CD14-positive monocyte (primary cell): ENCODE measurements around the gene TPM2. TPM values are rescaled to one million over a fixed set of nuclear protein-coding genes. Genes with fewer than 3 reads are reported as not detected.
A peak's percentile ranks its signal among the peaks of the same experiment; 100 is the strongest.

Experiments
- DNase-seq, 3 donors: peaks; one replicate each; pipeline ENCODE4 v3.0.0-alpha.2; 2011 to 2022
- H2AFZ ChIP-seq: 2 replicates; pipeline ENCODE4 v1.6.0; 2012; ENCODE audit warnings: mild to moderate bottlenecking, low read depth, low read length, inconsistent platforms; ENCODE audit not compliant: insufficient read depth, poor library complexity, severe bottlenecking
- H3K27ac ChIP-seq, 2 donors: 1 replicate in 1 of 2; 2 replicates in 1 of 2; pipeline ENCODE4 v1.5.1; 2012 to 2013; ENCODE audit warnings: low read length in 2 of 2, control low read depth in 1 of 2, inconsistent platforms in 1 of 2, low read depth in 1 of 2, mild to moderate bottlenecking in 1 of 2
- H3K27me3 ChIP-seq, 2 donors: one replicate each; pipeline versions ENCODE4 v1.6.0 to v1.6.1; 2011 to 2013; ENCODE audit warnings: low read length in 2 of 2; ENCODE audit not compliant: control insufficient read depth in 2 of 2, insufficient read depth in 2 of 2
- H3K36me3 ChIP-seq, 2 donors: replicated peaks in 1 of 2; 1 replicate in 1 of 2; 2 replicates in 1 of 2; pipeline versions ENCODE4 v1.5.1 to v1.6.1; 2012 to 2013; ENCODE audit warnings: low read length in 2 of 2, control low read depth in 1 of 2, inconsistent platforms in 1 of 2, mild to moderate bottlenecking in 1 of 2; ENCODE audit not compliant: insufficient read depth in 2 of 2, control insufficient read depth in 1 of 2
- H3K4me1 ChIP-seq, 2 donors: 1 replicate in 1 of 2; 2 replicates in 1 of 2; pipeline versions ENCODE4 v1.5.1 to v1.6.1; 2012 to 2013; ENCODE audit warnings: low read length in 2 of 2, control low read depth in 1 of 2, inconsistent platforms in 1 of 2, mild to moderate bottlenecking in 1 of 2, moderate library complexity in 1 of 2; ENCODE audit not compliant: insufficient read depth in 2 of 2, control insufficient read depth in 1 of 2
- H3K4me2 ChIP-seq: replicated peaks from 2 replicates; pipeline ENCODE3; 2012; ENCODE audit warnings: low read length, moderate library complexity, mild to moderate bottlenecking; ENCODE audit not compliant: poor library complexity, severe bottlenecking; ENCODE audit errors: extremely low read depth
- H3K4me3 ChIP-seq, 3 experiments: fragments of 200-600 bp in 1 of 3; sonication (generic) in 1 of 3; replicated peaks in 1 of 3; 1 replicate in 2 of 3; 2 replicates in 1 of 3; pipeline ENCODE4 v1.5.1; 2011 to 2013; ENCODE audit warnings: low read length in 3 of 3, mild to moderate bottlenecking in 3 of 3, control low read depth in 2 of 3, low read depth in 2 of 3, inconsistent platforms in 1 of 3, moderate library complexity in 1 of 3
- H3K79me2 ChIP-seq: 2 replicates; pipeline ENCODE4 v1.6.0; 2012; ENCODE audit warnings: mild to moderate bottlenecking, control low read depth, inconsistent platforms, low read length, moderate library complexity; ENCODE audit not compliant: insufficient read depth
- H3K9ac ChIP-seq: 2 replicates; pipeline ENCODE4 v1.6.0; 2017; ENCODE audit warnings: low read length, mild to moderate bottlenecking; ENCODE audit not compliant: insufficient read depth, poor library complexity, severe bottlenecking
- H3K9me3 ChIP-seq, 2 donors: replicated peaks in 1 of 2; 1 replicate in 1 of 2; 2 replicates in 1 of 2; pipeline versions ENCODE4 v1.5.1 to v1.6.1; 2012 to 2013; ENCODE audit warnings: low read length in 2 of 2, control low read depth in 1 of 2; ENCODE audit not compliant: control insufficient read depth in 1 of 2, insufficient read depth in 1 of 2
- H4K20me1 ChIP-seq: 2 replicates; pipeline ENCODE4 v1.6.0; 2012; ENCODE audit warnings: mild to moderate bottlenecking, low read length, control low read depth, moderate library complexity; ENCODE audit not compliant: insufficient read depth
- H3K27ac Mint-ChIP-seq, 7 donors: one replicate each; pipeline ENCODE4 v1.8.0; 2020; ENCODE audit warnings: mild to moderate bottlenecking in 7 of 7, mixed read lengths in 7 of 7, moderate library complexity in 6 of 7, inconsistent platforms in 2 of 7
- H3K27me3 Mint-ChIP-seq, 3 donors: one replicate each; pipeline ENCODE4 v1.8.0; 2021 to 2022; ENCODE audit warnings: low read depth in 3 of 3, mild to moderate bottlenecking in 3 of 3, mixed read lengths in 3 of 3, moderate library complexity in 3 of 3, inconsistent platforms in 1 of 3
- H3K36me3 Mint-ChIP-seq, 2 donors: one replicate each; pipeline ENCODE4 v1.8.0; 2020; ENCODE audit warnings: mixed read lengths in 2 of 2, inconsistent platforms in 1 of 2, mild to moderate bottlenecking in 1 of 2
- H3K4me1 Mint-ChIP-seq: one replicate; pipeline ENCODE4 v1.8.0; 2020; ENCODE audit warnings: mild to moderate bottlenecking, mixed read lengths
- H3K4me3 Mint-ChIP-seq, 2 donors: one replicate each; pipeline ENCODE4 v1.8.0; 2020; ENCODE audit warnings: mild to moderate bottlenecking in 2 of 2, mixed read lengths in 2 of 2, moderate library complexity in 1 of 2
- H3K9me3 Mint-ChIP-seq, 7 donors: one replicate each; pipeline ENCODE4 v1.8.0; 2020 to 2022; ENCODE audit warnings: mixed read lengths in 7 of 7, mild to moderate bottlenecking in 6 of 7, moderate library complexity in 6 of 7, inconsistent platforms in 2 of 7
- CTCF ChIP-seq: fragments of 200-600 bp; IDR thresholded peaks from one replicate; pipeline ENCODE4 v1.8.0; 2022; ENCODE audit warnings: antibody characterized with exemption, mild to moderate bottlenecking
- WGBS: methylation state at CpG from one replicate; pipeline ENCODE4 v1.1.5; 2013; ENCODE audit warnings: missing lambda C conversion rate; ENCODE audit not compliant: insufficient coverage; 5-methylcytosine and 5-hydroxymethylcytosine counted together
- intact Hi-C, 2 donors: fragments of 100-400 bp; cut with micrococcal nuclease; formaldehyde crosslinking; loops; one replicate each; pipeline versions ENCODE4 v1.15.0 to v1.15.1; 2023
- polyA plus RNA-seq, 3 donors: library from polyadenylated mRNA; depleted of rRNA in 1 of 3; unstranded in 2 of 3; stranded (reverse) in 1 of 3; fragments of 300-500 nt in 2 of 3; fragments of >200 nt in 1 of 3; fragmentation: Illumina TruSeq in 2 of 3; gene quantifications; 1 replicate in 2 of 3; 2 replicates in 1 of 3; pipeline ENCODE4 v1.2.3, GENCODE V29; 2012 to 2021

Gene TPM2
- polyA plus RNA-seq, 3 donors, result 7.7 TPM; not detected in 2

DNA sequence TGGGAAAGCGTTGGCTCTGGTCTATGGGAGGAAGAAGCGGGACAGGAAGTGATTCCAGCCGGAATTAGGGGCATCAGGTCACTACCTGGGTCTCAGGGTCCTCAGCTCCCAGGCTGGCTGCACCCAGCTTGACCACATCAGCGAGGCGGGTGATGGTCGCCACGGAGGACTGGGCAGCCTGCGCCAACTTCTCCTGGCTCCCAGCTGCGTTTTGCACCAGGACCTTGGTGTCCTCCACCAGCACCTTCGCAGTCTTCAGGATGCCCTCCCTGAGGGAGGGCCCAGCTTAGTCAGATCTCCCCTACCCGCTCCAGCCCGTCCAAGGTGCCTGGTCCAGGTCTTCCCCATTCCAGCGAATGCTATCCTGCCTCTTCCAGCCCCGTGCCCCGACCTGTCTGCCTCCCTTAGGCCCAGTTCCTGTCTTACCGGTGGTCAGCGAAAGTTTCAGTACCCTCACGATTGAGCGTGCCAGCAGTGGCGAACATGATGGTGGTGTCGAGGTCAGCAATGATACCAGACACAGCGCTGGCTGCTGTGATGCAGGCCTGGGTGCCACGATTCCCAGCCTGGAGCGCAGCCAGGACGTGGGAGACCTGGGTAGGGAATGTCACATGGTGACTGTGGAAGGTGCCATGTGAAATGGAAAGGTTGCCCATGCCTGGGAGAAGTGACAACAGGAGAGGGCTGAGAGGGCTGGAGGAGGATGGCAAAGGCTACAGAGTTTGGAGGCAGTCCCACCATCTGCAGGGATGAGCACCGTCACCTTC is 14.4 kb upstream of the TPM2 start:
- Histone ChIP-seq H3K9ac (no peak overlapping the region), H3K27me3 (no peaks in the 10 kb centered on the region)

DNA sequence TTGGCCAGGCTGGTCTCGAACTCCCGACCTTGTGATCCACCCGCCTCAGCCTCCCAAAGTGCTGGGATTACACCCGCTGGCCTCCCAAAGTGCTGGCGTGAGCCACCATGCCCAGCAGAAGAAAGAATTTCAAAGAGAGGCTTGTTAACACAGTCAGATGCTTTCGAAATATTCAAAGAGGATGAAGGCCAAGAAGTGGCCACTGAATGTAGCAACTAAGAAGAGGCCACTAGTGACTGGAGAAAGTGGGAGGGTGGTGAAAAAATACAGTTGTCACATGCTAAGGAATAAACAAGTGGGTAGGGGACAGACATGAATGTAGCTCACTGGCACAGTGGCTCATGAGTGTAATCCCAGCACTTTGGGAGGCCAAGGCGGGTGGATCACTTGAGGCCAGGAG is 13.0 kb upstream of the TPM2 start:
- Histone ChIP-seq H3K4me1 (no peaks in the 10 kb centered on the region), H2AFZ (no peak overlapping the region), H3K27ac (peak overlapping the region in 1 of 2 donors; percentile 26), H3K9ac (no peak overlapping the region), H3K79me2 (no peaks in the 10 kb centered on the region), H3K36me3 (peaks cover 98 to 100% of the 10 kb centered on the region in 2 donors), H3K9me3 (no peaks in the 10 kb centered on the region), H3K27me3 (no peaks in the 10 kb centered on the region), H3K4me3 (no peak overlapping the region), H3K4me2 (no peak overlapping the region), H4K20me1 (peaks cover 100% of the 10 kb centered on the region)
- peaks cover 0 to 2% (median 0%) of the 10 kb centered on the region in 7 donors for H3K9me3 Mint-ChIP-seq
- peak overlapping the region in 3 of 7 donors; percentile 14 to 37 (median 18) for H3K27ac Mint-ChIP-seq
- intact Hi-C loops, result no loop called here
- peaks cover 0 to 51% of the 10 kb centered on the region in 2 donors for H3K36me3 Mint-ChIP-seq
- no peak for DNase-seq
- no peak overlapping the region for H3K4me3 Mint-ChIP-seq
- H3K27me3 Mint-ChIP-seq, result no peaks in the 10 kb centered on the region
- no peaks in the 10 kb centered on the region for H3K4me1 Mint-ChIP-seq
- 100% methylated on average over 6 of the region's 7 CpGs for WGBS
- TF ChIP-seq CTCF, result no peak

More for the DNA sequence above, 14.4 kb upstream of the TPM2 start:
- H3K9me3 Mint-ChIP-seq, result peaks cover 0 to 2% (median 0%) of the 10 kb centered on the region in 7 donors
- intact Hi-C loops, result no loop called here
- H3K4me1 Mint-ChIP-seq, result no peaks in the 10 kb centered on the region
- TF ChIP-seq CTCF, result no peak
- Histone ChIP-seq H3K79me2 (no peaks in the 10 kb centered on the region), H3K9me3 (no peaks in the 10 kb centered on the region), H3K4me3 (no peak overlapping the region), H4K20me1 (peaks cover 100% of the 10 kb centered on the region), H3K4me1 (no peaks in the 10 kb centered on the region), H3K4me2 (no peak overlapping the region), H2AFZ (no peak overlapping the region), H3K27ac (peak overlapping the region in 1 of 2 donors; percentile 6), H3K36me3 (peaks cover 98 to 100% of the 10 kb centered on the region in 2 donors)
- H3K36me3 Mint-ChIP-seq, result peaks cover 0 to 65% of the 10 kb centered on the region in 2 donors
- 98% methylated on average over 25 of the region's 26 CpGs for WGBS
- no peaks in the 10 kb centered on the region for H3K27me3 Mint-ChIP-seq
- H3K4me3 Mint-ChIP-seq, result no peak overlapping the region
- DNase-seq, result no peak
- H3K27ac Mint-ChIP-seq, result peak overlapping the region in 1 of 7 donors; percentile 39
